Endothelial cell of umbilical vein (primary cell): ENCODE measurements around the gene BRMS1.

ENCODE experiments used
- CTCF ChIP-seq, 2 donors: IDR thresholded peaks; 1 replicate in 1 of 2; 2 replicates in 1 of 2; pipeline ENCODE4 v1.5.1; 2011; ENCODE audit warnings: low read length in 2 of 2, mild to moderate bottlenecking in 2 of 2, moderate library complexity in 2 of 2, control low read depth in 1 of 2, inconsistent platforms in 1 of 2, low read depth in 1 of 2; ENCODE audit not compliant: insufficient read depth in 1 of 2; ENCODE audit errors: extremely low read depth in 1 of 2
- EZH2 ChIP-seq: IDR thresholded peaks from 2 replicates; pipeline ENCODE4 v1.6.1; 2012; ENCODE audit warnings: borderline replicate concordance, low read depth, mild to moderate bottlenecking, moderate library complexity, low read length, inconsistent platforms; ENCODE audit not compliant: severe bottlenecking
- FOS ChIP-seq: IDR thresholded peaks from 2 replicates; pipeline ENCODE4 v1.6.1; 2011; ENCODE audit warnings: mild to moderate bottlenecking, low read length, moderate library complexity, borderline replicate concordance; ENCODE audit not compliant: insufficient read depth
- GATA2 ChIP-seq: IDR thresholded peaks from 2 replicates; pipeline ENCODE4 v1.7.0; 2011; ENCODE audit warnings: low read depth, mild to moderate bottlenecking, moderate library complexity, mixed read lengths, low read length; ENCODE audit not compliant: insufficient read length, insufficient read depth
- POLR2AphosphoS5 ChIP-seq: IDR thresholded peaks from 2 replicates; pipeline ENCODE4 v1.6.1; 2012; ENCODE audit warnings: low read depth, mild to moderate bottlenecking, control low read depth, low read length, moderate library complexity; ENCODE audit not compliant: insufficient read depth

GRCh38 chr11:66290330-66290621 is 54.6 kb downstream of the BRMS1 start:
- TF ChIP-seq CTCF (IDR thresholded peaks at IDR 0.05; ENCODE audit: extremely low read depth in 1 of 2, insufficient read depth in 1 of 2, low read depth in 1 of 2, low read length in 2 of 2) = no peak
- no peak for TF ChIP-seq GATA2
- TF ChIP-seq FOS = no peak
- TF ChIP-seq POLR2AphosphoS5 = no peak
- TF ChIP-seq EZH2 = no peak
